Measurements from ENCODE around the gene ZBTB45. TPM values are rescaled to one million over a fixed set of nuclear protein-coding genes. Genes with fewer than 3 reads are reported as not detected.

The ZBTB45 gene
- total and polyA plus RNA-seq, 2 donors (not counting 3 experiments of a cell fraction or from before 2014, with no cell fraction given): 17.8 to 21.8 TPM

GRCh38 chr19:58551123-58551497 is 31.5 kb upstream of the ZBTB45 start:
- peaks cover 2% of the 10 kb centered on the region for H4K20me1 ChIP-seq (replicated peaks; ENCODE audit: control insufficient read depth, extremely low read depth, insufficient read depth, low read length)
- ChIA-PET CTCF (interaction anchor here (1.4 to 1.7 kb wide), 2 partner anchors 31 to 37 kb away, joined by 5 to 6 read pairs; partner anchors contain the start of gene ZBTB45), POLR2A (no interaction called here)
- no peak overlapping the region for H2AFZ ChIP-seq (ENCODE audit: low read depth, low read length)
- no peak overlapping the region for H3K9ac ChIP-seq (replicated peaks; ENCODE audit: extremely low read depth, insufficient read depth, low read length)
- DNase-seq (ENCODE audit: low read depth, low spot score): no peak
- dilution Hi-C loops (cut with MboI; ENCODE audit: extremely low pct_ligation_motif_present, low sequenced_read_pairs) (no loop called here), intact Hi-C loops (cut with micrococcal nuclease) (no loop called here)
- H3K4me3 ChIP-seq (replicated peaks in 1 of 3; ENCODE audit: insufficient read depth in 1 of 3, low read depth in 1 of 3, low read length in 3 of 3): no peak overlapping the region
- H3K4me2 ChIP-seq (ENCODE audit: insufficient read depth, low read length): no peak overlapping the region
- H3K36me3 ChIP-seq (ENCODE audit: control insufficient read depth in 2 of 2, extremely low read depth in 1 of 2, insufficient read depth in 2 of 2, low read length in 2 of 2): peaks cover 14 to 53% of the 10 kb centered on the region in 2 experiments
- no TSS peak for BruUV-seq (replicated peaks)
- no peaks in the 10 kb centered on the region for H3K9me1 ChIP-seq (replicated peaks; ENCODE audit: control insufficient read depth, extremely low read depth, insufficient read depth, low read length)
- FAIRE-seq: no peak
- H3K27me3 ChIP-seq (ENCODE audit: control insufficient read depth in 2 of 2, insufficient read depth in 2 of 2, low read length in 2 of 2): no peaks in the 10 kb centered on the region
- peaks cover 36% of the 10 kb centered on the region for H3K79me2 ChIP-seq (ENCODE audit: control insufficient read depth, insufficient read depth, low read length)
- H3K4me1 ChIP-seq (ENCODE audit: control insufficient read depth, extremely low read depth, insufficient read depth, low read length): peaks cover 24% of the 10 kb centered on the region
- H3K9me3 ChIP-seq (replicated peaks; ENCODE audit: control insufficient read depth, insufficient read depth, low read length): no peaks in the 10 kb centered on the region
- H3K27ac ChIP-seq (ENCODE audit: insufficient read depth, low read depth, low read length): no peak overlapping the region
- no peak for TF ChIP-seq MAX (IDR thresholded peaks at IDR 0.05; ENCODE audit: insufficient read depth, insufficient read length)
- TF ChIP-seq FOS (IDR thresholded peaks at IDR 0.05; ENCODE audit: borderline replicate concordance, insufficient read depth, low read length): no peak
- TF ChIP-seq EZH2 (IDR thresholded peaks at IDR 0.05; ENCODE audit: borderline replicate concordance, low read depth, low read length, severe bottlenecking): no peak
- no peak for TF ChIP-seq JUN (IDR thresholded peaks at IDR 0.05; ENCODE audit: borderline replicate concordance, insufficient read depth, insufficient read length, low read depth)
- no peak for TF ChIP-seq POLR2A (IDR thresholded peaks at IDR 0.05; ENCODE audit: low read depth, low read length)
- no peak for TF ChIP-seq CTCF (IDR thresholded peaks at IDR 0.05; ENCODE audit: extremely low read depth in 1 of 2, insufficient read depth in 1 of 2, low read depth in 1 of 2, low read length in 2 of 2)
- TF ChIP-seq MYC (IDR thresholded peaks at IDR 0.05; ENCODE audit: low read depth, low read length): no peak
